Kidney capillary endothelial cell (primary cell): ENCODE data around the gene ILK.

ENCODE experiments used
- DNase-seq: peaks from one replicate; pipeline ENCODE4 v3.0.0-alpha.2; 2018; ENCODE audit warnings: low spot score

The ILK gene

GRCh38 chr11:6658647-6659046 lies 55.1 kb downstream of the ILK start:
- no peak for DNase-seq
